Choroid plexus epithelial cell (primary cell): ENCODE measurements around the gene PGBD1.

Experiments used
- DNase-seq: peaks from one replicate; pipeline ENCODE4 v3.0.0-alpha.2; 2010; ENCODE audit warnings: low read depth
- H3K4me3 ChIP-seq: 2 replicates; pipeline ENCODE4 v1.5.1; 2011; ENCODE audit warnings: low read depth, mild to moderate bottlenecking, control low read depth, low read length, moderate library complexity
- CTCF ChIP-seq: conservative IDR thresholded peaks from 2 replicates; pipeline ENCODE4 v1.5.1; 2011; ENCODE audit warnings: low read depth, mild to moderate bottlenecking, control low read depth, inconsistent platforms, low read length, moderate library complexity

Gene PGBD1

DNA sequence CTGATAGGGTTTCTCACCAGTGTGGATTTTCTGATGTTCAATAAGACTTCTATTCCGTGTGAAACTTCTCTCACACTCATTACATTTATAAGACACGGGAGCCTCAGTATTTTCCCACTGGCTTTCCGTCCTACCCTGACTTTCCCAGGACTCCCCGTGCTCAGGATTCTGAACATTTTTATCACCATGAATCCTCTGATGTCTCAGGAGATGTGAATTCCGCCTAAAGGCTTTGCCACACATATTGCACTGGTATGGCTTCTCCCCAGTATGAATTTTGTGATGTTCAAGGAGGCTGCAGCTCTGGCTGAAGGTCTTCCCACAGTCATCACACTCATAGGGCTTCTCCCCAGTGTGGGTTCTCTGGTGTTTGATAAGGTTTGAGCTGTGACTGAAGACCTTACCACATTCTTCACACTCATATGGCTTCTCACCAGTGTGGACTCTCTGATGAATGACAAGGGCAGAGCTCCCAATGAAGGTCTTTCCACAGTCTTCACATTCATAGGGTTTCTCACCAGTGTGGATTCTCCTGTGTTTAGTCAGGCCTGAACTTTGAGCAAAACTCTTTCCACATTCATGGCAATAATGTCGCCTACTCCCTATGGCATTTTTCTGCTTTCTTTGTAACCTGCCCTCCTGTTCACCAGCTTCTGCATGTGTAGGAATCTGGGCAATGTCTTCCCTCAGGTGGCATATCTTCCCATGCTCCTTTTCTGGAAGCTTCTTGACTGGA, 36.0 kb upstream of the PGBD1 start:
- DNase-seq: no peak
- TF ChIP-seq CTCF: no peak
- no peak overlapping the region for H3K4me3 ChIP-seq

DNA sequence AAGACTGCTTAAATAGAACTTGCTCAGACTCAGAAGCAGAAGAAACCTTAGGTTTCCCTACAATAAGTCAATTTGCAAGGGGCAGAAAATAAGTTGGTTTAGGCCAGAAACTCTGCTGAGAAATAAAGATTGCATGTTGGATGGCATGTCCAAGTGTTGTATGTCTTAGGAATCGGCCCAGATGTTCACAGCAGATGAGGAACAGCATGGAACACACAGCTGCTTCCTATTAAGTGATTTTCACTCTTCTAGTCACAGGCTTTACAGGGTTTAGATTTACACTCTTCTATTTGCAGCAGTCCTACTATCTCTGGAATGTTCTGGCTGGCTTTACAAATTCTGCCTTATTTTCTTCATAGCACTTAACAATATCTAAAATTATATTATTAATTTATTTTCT, 32.5 kb upstream of the PGBD1 start:
- TF ChIP-seq CTCF: no peak
- DNase-seq: no peak
- no peak overlapping the region for H3K4me3 ChIP-seq

- peak overlapping the region; percentile 87 for H3K4me3 ChIP-seq
- no peak for TF ChIP-seq CTCF
- DNase-seq: no peak
Observed at GRCh38 chr6:28250747-28251146, 30.6 kb upstream of the PGBD1 start.

- peak overlapping the region; percentile 87 for H3K4me3 ChIP-seq
- peak; percentile 13 for DNase-seq
- TF ChIP-seq CTCF: no peak
Observed at GRCh38 chr6:28251661-28252008, 29.7 kb upstream of the PGBD1 start.

GRCh38 chr6:28252009-28252975, 29.1 kb upstream of the PGBD1 start, which contains the start of gene ZKSCAN4:
Gene ZKSCAN4 (minus strand): TSS chr6:28252269. CDS start chr6:28251980, 289 bp downstream.
- peak; percentile 96 for DNase-seq
- no peak for TF ChIP-seq CTCF
- H3K4me3 ChIP-seq: peak within 1 kb of the TSS; percentile 87

GRCh38 chr6:28254121-28254519, 27.3 kb upstream of the PGBD1 start:
- TF ChIP-seq CTCF: no peak
- no peak for DNase-seq
- no peak overlapping the region for H3K4me3 ChIP-seq

DNA sequence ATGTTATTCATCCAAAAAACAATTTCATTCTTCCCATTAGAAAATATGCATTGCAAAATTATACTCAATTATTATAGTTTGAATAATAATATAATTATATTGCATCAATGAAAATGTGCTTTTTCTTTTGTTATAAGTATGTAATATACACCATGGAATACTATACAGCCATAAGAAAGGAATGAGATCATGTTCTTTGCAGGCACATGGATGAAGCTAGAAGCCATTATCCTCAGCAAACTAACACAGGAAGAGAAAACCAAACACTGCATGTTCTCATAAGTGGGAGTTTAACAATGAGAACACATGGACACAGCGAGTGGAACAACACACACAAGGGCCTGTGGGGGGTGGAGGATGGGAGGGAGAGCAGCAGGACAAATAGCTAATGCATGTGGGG, 24.3 kb upstream of the PGBD1 start:
- DNase-seq: no peak
- TF ChIP-seq CTCF: no peak
- no peak overlapping the region for H3K4me3 ChIP-seq
